Astrocyte (in vitro differentiated cells and primary cell): Measurements from ENCODE around the gene MIA2.

Experiments
- CTCF ChIP-seq: IDR thresholded peaks from 2 replicates; pipeline ENCODE4 v1.5.1; 2011; ENCODE audit warnings: low read depth, mild to moderate bottlenecking, inconsistent platforms, low read length, moderate library complexity; ENCODE audit not compliant: insufficient read depth
- EZH2 ChIP-seq: IDR thresholded peaks from 2 replicates; pipeline ENCODE4 v1.6.1; 2012; ENCODE audit warnings: mild to moderate bottlenecking, low read length, inconsistent platforms; ENCODE audit not compliant: insufficient read depth

- TF ChIP-seq CTCF = no peak
- no peak for TF ChIP-seq EZH2
Observed at GRCh38 chr14:39423793-39424192, 190.1 kb downstream of the MIA2 start.
